ENCODE measurements around the gene N4BP2. TPM values are rescaled to one million over a fixed set of nuclear protein-coding genes. Genes with fewer than 3 reads are reported as not detected.

The N4BP2 gene
- total RNA-seq, 1 donor from 2014 or later, result 41.0 TPM

DNA sequence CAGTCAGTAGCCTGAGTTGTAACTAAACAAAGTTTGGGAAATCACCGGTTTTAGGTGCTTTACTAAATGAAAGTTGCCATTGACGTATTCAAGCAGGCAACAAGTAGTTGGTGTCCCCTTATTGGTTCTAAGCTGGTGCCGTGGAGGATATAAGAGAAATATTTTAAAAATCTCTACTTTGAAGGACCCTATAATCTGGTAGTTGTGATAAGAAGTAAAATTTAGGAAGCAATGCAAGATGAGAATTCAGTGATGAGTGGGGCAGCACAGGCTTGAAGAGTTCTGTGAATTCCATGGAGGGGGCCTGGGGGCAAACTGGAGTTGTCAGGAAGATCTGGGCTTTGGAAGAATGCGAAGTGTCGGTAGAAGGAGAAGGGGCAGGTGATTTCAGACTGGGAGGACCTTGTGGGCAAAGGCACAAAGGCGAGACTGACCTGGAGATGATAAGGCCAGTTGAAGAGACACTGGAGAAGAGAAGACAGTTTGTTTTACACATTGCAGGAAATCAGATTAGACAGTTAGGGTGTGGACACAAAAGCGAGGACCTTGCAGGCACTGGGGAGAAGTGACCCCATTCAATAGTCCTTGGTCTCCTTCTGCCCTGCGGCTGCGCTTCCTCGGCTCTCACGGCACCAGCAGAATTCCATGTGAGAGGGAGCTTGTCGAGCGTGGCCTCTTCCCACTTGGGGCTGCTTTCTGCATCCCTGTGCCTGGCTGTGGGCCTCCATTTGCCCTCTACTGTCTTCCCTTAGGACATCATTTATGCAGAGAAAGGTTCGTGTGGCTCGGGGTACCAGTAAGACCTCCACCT, 141.4 kb downstream of the N4BP2 start:
- Mint-ChIP-seq H3K36me3 (no peaks in the 10 kb centered on the region), H3K4me1 (peaks cover 24% of the 10 kb centered on the region), H3K9me3 (no peaks in the 10 kb centered on the region), H3K4me3 (no peak overlapping the region), H3K27ac (no peak overlapping the region), H3K27me3 (ENCODE audit: low read depth) (no peaks in the 10 kb centered on the region)
- no peak for DNase-seq (ENCODE audit: low spot score in 2 of 2, unreplicated experiment in 2 of 2)
- TF ChIP-seq, protein P1, sequence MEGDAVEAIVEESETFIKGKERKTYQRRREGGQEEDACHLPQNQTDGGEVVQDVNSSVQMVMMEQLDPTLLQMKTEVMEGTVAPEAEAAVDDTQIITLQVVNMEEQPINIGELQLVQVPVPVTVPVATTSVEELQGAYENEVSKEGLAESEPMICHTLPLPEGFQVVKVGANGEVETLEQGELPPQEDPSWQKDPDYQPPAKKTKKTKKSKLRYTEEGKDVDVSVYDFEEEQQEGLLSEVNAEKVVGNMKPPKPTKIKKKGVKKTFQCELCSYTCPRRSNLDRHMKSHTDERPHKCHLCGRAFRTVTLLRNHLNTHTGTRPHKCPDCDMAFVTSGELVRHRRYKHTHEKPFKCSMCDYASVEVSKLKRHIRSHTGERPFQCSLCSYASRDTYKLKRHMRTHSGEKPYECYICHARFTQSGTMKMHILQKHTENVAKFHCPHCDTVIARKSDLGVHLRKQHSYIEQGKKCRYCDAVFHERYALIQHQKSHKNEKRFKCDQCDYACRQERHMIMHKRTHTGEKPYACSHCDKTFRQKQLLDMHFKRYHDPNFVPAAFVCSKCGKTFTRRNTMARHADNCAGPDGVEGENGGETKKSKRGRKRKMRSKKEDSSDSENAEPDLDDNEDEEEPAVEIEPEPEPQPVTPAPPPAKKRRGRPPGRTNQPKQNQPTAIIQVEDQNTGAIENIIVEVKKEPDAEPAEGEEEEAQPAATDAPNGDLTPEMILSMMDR (IDR thresholded peaks at IDR 0.05; ENCODE audit: unreplicated experiment), result no peak

GRCh38 chr4:40199179-40199670, 142.6 kb downstream of the N4BP2 start:
- no peaks in the 10 kb centered on the region for H3K36me3 Mint-ChIP-seq
- no peak overlapping the region for H3K27ac Mint-ChIP-seq
- no peaks in the 10 kb centered on the region for H3K27me3 Mint-ChIP-seq (ENCODE audit: low read depth)
- no peaks in the 10 kb centered on the region for H3K9me3 Mint-ChIP-seq
- TF ChIP-seq, protein P1 (IDR thresholded peaks at IDR 0.05; ENCODE audit: unreplicated experiment), result no peak
- DNase-seq (ENCODE audit: low spot score in 2 of 2, unreplicated experiment in 2 of 2), result no peak
- H3K4me1 Mint-ChIP-seq, result peaks cover 15% of the 10 kb centered on the region
- H3K4me3 Mint-ChIP-seq, result no peak overlapping the region

DNA sequence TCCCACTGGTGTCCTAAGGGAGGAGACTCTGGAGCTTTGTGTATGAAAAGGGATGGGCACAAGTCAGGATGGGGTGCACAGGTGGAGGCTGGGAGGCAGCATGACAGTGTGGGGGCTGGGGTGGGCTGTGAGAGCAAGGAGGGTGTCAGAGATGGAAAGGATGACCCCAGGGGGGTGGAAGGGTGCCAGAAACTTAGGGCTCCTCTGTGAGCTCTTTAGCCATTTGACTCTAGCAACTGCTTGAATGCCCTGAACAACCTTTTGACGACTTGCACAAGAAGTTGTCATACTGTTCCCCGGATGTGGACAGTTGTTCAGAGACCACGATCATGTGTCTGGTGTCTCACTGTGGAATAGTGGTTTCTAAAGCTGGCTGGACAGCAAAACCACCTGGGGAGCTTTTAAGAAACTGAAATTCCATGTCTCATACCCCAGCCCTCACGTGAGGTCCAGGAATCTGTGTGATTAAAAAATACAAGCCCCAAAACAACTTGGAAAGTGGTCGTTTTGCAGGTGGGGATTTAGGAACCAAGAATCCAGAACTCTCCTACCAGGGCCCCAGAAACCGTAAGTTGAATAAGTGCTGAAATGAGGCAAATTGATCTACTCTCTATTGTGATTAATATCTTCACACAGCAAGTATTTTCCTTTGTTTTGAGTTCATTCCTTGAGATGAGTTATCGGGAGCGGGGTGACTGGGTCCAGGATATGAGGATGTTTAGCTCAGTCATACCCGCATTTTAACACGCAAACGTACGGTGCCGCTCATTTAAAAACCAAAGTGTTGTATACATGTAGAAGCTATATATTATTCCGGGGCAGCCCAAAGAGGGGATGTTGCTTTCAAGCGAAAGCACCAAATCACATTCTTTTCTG, 143.6 kb downstream of the N4BP2 start:
- Mint-ChIP-seq H3K36me3 (no peaks in the 10 kb centered on the region), H3K4me3 (no peak overlapping the region), H3K9me3 (no peaks in the 10 kb centered on the region), H3K27ac (no peak overlapping the region), H3K4me1 (peaks cover 8% of the 10 kb centered on the region), H3K27me3 (ENCODE audit: low read depth) (no peaks in the 10 kb centered on the region)
- TF ChIP-seq, protein P1 (IDR thresholded peaks at IDR 0.05; ENCODE audit: unreplicated experiment), result no peak
- DNase-seq (ENCODE audit: low spot score in 2 of 2, unreplicated experiment in 2 of 2), result no peak

DNA sequence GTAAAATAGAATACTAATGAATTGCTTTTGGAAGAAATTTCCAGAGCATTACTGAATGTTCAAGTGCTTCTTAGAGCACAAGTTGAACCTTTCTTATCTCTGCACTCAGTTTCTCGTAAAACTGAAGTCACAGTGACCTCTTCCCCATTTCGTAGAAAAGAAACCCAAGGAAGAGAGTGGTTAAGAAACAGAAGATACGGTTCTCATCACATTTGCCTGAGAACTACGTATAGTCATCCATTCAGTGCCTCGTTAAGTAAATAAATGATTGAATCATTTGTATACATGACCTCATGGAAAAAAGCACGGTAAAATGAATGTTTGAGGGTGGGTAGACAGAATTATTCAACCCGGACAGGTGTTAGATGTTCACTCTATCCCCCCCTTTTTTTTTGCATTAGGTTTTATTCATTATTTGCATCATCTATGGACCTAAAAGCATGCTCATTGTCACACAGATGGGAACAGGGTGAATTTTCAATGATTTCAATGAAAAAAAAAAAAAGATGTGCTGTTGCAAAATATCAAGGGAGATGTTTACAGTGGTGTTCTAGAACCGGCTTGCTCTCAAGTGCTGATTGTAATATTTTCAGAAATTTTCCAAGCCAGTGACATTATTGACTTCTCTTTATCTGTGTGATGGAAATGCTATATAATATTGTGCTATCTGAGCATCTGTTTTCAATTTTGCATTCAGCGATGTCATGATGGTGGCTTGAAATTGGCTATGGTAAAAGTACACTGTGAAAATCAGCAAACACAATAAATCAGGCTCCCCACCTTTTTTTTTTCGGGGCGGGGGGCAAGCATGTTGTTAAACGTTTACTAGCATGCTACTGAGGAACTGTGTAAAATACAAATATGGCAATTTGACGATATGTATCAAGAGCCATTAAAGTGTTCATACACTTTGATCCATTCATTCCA, 144.5 kb downstream of the N4BP2 start:
- no peak overlapping the region for H3K4me3 Mint-ChIP-seq

More for the DNA sequence above, 144.5 kb downstream of the N4BP2 start:
- no peak for DNase-seq (ENCODE audit: low spot score in 2 of 2, unreplicated experiment in 2 of 2)
- Mint-ChIP-seq H3K9me3 (no peaks in the 10 kb centered on the region), H3K27ac (peak overlapping the region; percentile 42), H3K4me1 (peaks cover 10% of the 10 kb centered on the region), H3K36me3 (no peaks in the 10 kb centered on the region), H3K27me3 (ENCODE audit: low read depth) (no peaks in the 10 kb centered on the region)
- TF ChIP-seq, protein P1 (IDR thresholded peaks at IDR 0.05; ENCODE audit: unreplicated experiment), result no peak
